Type B pancreatic cell (in vitro differentiated cells): ENCODE results near the gene TENT5C. TPM values are rescaled to one million over a fixed set of nuclear protein-coding genes. Genes with fewer than 3 reads are reported as not detected.

Source experiments
- DNase-seq: peaks from one replicate; pipeline ENCODE4 v3.0.0; 2021; ENCODE audit warnings: mixed read lengths; ENCODE audit not compliant: unreplicated experiment; ENCODE audit errors: extremely low spot score
- H3K27ac Mint-ChIP-seq: 2 replicates; pipeline ENCODE4 v1.8.0; 2021; ENCODE audit warnings: mild to moderate bottlenecking, mixed read lengths
- H3K27me3 Mint-ChIP-seq: 2 replicates; pipeline ENCODE4 v1.8.0; 2021; ENCODE audit warnings: mixed read lengths
- H3K36me3 Mint-ChIP-seq: 2 replicates; pipeline ENCODE4 v1.8.0; 2021; ENCODE audit warnings: mixed read lengths
- H3K4me1 Mint-ChIP-seq: one replicate; pipeline ENCODE4 v1.8.0; 2021; ENCODE audit warnings: mixed read lengths; ENCODE audit not compliant: unreplicated experiment
- H3K4me3 Mint-ChIP-seq: 2 replicates; pipeline ENCODE4 v1.8.0; 2021; ENCODE audit warnings: mild to moderate bottlenecking, mixed read lengths
- H3K9me3 Mint-ChIP-seq: 2 replicates; pipeline ENCODE4 v1.8.0; 2021; ENCODE audit warnings: mixed read lengths
- total RNA-seq: library from RNA; stranded (reverse); gene quantifications from 2 replicates; pipeline ENCODE4 v1.2.1, GENCODE V29; 2021; ENCODE audit warnings: low replicate concordance
- TF ChIP-seq, protein P1 (sequence below): fragments of 200-600 bp; sonication (generic); conservative IDR thresholded peaks from 2 replicates; pipeline ENCODE4 v1.5.0; 2021; ENCODE audit warnings: antibody characterized with exemption, mild to moderate bottlenecking

Gene TENT5C
- total RNA-seq, 1 donor from 2014 or later: 13.8 TPM

DNA sequence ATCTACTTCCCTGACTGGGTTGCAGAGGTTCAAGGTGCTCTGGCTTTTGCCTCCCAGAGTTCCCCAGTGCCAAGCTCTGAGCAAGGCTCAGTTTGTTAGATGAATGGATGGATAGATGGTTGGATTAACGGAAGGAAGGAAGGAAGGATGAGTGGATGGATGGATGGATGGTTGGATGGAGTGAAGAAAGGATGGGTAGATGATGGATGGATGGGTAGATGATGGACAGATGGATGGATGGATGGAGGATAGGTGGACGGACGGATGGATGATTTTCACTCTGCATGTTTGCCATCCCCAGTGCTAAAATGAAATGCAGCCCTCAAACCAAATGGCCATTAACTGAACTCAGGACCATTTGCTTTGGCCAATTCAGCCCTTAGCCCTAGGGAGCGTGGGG, 27.4 kb upstream of the TENT5C start:
- H3K9me3 Mint-ChIP-seq: no peaks in the 10 kb centered on the region
- no peak for DNase-seq
- H3K27me3 Mint-ChIP-seq: no peaks in the 10 kb centered on the region
- no peaks in the 10 kb centered on the region for H3K36me3 Mint-ChIP-seq
- TF ChIP-seq, protein P1, sequence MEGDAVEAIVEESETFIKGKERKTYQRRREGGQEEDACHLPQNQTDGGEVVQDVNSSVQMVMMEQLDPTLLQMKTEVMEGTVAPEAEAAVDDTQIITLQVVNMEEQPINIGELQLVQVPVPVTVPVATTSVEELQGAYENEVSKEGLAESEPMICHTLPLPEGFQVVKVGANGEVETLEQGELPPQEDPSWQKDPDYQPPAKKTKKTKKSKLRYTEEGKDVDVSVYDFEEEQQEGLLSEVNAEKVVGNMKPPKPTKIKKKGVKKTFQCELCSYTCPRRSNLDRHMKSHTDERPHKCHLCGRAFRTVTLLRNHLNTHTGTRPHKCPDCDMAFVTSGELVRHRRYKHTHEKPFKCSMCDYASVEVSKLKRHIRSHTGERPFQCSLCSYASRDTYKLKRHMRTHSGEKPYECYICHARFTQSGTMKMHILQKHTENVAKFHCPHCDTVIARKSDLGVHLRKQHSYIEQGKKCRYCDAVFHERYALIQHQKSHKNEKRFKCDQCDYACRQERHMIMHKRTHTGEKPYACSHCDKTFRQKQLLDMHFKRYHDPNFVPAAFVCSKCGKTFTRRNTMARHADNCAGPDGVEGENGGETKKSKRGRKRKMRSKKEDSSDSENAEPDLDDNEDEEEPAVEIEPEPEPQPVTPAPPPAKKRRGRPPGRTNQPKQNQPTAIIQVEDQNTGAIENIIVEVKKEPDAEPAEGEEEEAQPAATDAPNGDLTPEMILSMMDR: no peak
- H3K4me3 Mint-ChIP-seq: no peak overlapping the region
- peaks cover 6% of the 10 kb centered on the region for H3K4me1 Mint-ChIP-seq
- no peak overlapping the region for H3K27ac Mint-ChIP-seq

DNA sequence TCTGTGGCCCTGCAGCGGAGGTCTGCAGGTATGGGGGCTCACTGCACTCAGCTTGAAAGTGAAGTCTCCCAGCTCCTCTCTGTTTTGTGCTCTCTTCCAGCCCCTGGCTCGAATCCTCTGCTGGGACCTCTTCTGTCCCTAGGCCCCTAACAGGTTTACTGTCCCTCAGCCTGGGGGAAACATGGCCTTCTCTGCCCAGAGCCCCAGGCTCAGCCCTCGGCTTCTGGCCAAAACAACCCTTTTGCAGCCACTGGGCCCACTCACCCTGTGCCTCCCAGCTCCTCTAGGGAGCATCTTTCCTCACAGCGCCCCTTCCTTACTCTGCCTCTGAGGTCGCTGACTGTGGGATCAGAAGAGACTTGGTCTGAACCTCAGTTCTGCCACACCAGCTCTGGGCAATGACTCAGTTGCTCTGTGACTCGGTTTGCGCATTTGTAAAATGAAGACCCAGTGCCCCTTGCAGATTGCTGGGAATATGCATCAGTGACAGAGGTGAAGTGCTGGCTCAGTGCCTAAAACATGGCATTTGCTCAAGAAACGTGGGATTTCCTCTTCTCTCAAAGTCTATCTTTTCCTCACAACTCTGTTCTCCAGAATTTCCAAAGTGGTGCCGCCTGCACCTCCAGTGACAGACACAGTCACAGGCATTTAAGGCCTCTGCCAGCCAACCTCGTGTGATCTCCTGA, 26.5 kb upstream of the TENT5C start:
- H3K27ac Mint-ChIP-seq: no peak overlapping the region
- H3K36me3 Mint-ChIP-seq: no peaks in the 10 kb centered on the region
- no peak overlapping the region for H3K4me3 Mint-ChIP-seq
- H3K27me3 Mint-ChIP-seq: no peaks in the 10 kb centered on the region
- H3K4me1 Mint-ChIP-seq: peaks cover 2% of the 10 kb centered on the region
- DNase-seq: no peak
- no peaks in the 10 kb centered on the region for H3K9me3 Mint-ChIP-seq
- TF ChIP-seq, protein P1: no peak

DNA sequence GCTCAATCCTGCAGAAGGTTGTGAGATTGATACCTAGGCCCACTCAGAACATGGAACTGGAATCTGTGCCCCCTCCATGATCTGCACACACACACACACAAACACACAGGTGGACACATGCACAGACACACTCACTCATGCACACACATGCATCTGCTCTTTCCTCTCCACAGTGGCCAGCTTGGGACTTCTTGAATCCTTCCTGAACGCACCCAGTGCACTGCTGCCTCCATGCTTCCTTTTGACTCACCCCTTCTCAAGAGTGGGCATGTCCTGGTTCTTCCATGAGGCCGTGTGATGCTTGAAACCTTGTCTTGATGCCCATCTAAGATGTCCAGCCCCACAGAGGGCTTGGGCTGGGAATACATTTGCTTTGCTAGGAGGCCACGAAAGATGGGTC, 25.4 kb upstream of the TENT5C start:
- no peak overlapping the region for H3K27ac Mint-ChIP-seq
- no peaks in the 10 kb centered on the region for H3K4me1 Mint-ChIP-seq
- H3K36me3 Mint-ChIP-seq: no peaks in the 10 kb centered on the region
- H3K9me3 Mint-ChIP-seq: no peaks in the 10 kb centered on the region
- no peak overlapping the region for H3K4me3 Mint-ChIP-seq
- DNase-seq: no peak
- no peaks in the 10 kb centered on the region for H3K27me3 Mint-ChIP-seq
- TF ChIP-seq, protein P1: no peak

DNA sequence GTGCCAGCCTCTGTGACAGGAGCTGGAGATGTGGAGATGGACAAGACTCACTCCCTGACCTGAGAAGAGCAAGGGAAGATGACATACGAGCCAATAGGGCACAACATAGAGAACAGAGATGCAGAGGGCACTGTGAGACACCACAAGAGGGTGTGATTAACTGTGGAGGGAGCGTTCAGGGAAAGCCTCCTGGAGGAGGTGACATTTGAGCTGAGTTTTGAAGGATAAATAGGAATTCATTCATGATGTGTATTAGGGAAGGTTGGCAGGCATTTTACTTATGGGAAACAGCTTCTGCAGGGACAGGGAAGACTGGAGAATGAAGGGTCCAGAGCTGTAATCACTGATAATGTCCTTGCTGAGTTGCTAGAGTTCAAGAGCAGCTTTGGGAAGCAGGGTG, 25.0 kb upstream of the TENT5C start:
- no peaks in the 10 kb centered on the region for H3K4me1 Mint-ChIP-seq
- peak overlapping the region; percentile 12 for H3K27ac Mint-ChIP-seq
- H3K36me3 Mint-ChIP-seq: no peaks in the 10 kb centered on the region
- DNase-seq: no peak
- TF ChIP-seq, protein P1: no peak
- no peak overlapping the region for H3K4me3 Mint-ChIP-seq
- H3K27me3 Mint-ChIP-seq: no peaks in the 10 kb centered on the region
- H3K9me3 Mint-ChIP-seq: no peaks in the 10 kb centered on the region

DNA sequence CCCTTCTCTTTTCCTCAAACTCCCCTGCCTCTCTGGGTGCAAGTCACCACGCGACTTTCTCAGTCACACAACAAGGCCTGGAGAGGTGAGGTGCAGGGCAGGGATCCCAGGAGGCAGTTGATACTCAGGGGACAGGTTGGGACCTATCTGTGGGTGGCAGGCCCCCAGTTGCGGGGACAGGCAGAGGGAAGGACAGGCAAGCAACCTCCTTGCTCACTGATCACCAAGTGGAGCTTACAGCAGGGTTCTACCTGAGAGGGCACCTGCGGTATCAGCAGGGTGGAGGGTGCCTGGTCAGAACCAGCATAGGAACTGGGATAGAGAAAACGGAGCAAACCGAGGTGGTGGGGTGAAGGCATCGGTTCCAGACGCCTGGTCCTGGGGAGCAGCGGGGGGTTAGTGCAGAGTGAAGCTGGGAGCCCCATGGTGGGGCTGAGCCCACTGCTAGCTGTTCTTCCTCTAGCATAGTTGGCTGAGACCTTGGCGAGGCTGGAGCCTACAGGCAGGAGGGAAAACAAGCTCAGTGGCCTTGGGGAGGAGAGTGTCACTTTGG, 24.4 kb upstream of the TENT5C start:
- no peak for DNase-seq

More for the DNA sequence above, 24.4 kb upstream of the TENT5C start:
- no peaks in the 10 kb centered on the region for H3K4me1 Mint-ChIP-seq
- H3K36me3 Mint-ChIP-seq: no peaks in the 10 kb centered on the region
- H3K27me3 Mint-ChIP-seq: no peaks in the 10 kb centered on the region
- H3K4me3 Mint-ChIP-seq: no peak overlapping the region
- peak overlapping the region; percentile 12 for H3K27ac Mint-ChIP-seq
- no peaks in the 10 kb centered on the region for H3K9me3 Mint-ChIP-seq
- TF ChIP-seq, protein P1: no peak
